Astrocyte (in vitro differentiated cells and primary cell): Measurements from ENCODE around the gene SIGLEC15.

ENCODE experiments used
- CTCF ChIP-seq: IDR thresholded peaks from 2 replicates; pipeline ENCODE4 v1.5.1; 2011; ENCODE audit warnings: low read depth, mild to moderate bottlenecking, inconsistent platforms, low read length, moderate library complexity; ENCODE audit not compliant: insufficient read depth
- EZH2 ChIP-seq: IDR thresholded peaks from 2 replicates; pipeline ENCODE4 v1.6.1; 2012; ENCODE audit warnings: mild to moderate bottlenecking, low read length, inconsistent platforms; ENCODE audit not compliant: insufficient read depth

DNA sequence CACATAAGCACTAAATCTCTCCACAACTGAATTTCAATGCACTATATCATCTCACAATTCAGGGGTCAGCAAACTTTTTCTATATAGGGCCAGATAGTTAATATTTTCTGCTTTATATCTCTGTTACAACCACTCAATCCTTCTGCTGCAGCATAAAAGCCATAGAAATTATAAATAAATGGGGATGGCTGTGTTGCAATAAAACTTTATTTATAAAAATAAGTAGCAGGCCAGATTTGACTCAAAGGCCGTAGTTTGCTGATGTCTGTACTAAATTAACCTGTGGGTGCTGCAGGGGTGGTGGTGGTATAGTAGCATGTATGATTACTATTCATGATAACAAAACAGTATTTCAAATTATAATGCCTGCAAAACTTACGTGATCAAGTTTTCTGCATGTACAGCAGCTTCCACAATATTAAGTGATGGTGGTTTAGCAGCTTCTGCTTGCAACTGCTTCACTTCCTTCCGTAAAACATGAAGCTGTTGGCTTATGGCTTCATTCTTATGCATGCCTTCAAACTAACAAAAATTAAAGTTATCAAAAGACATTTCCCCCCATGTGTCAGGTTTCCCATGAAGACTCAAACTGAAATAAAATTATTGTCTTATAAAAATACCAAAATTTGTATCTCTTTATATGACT lies 64.1 kb downstream of the SIGLEC15 start:
- no peak for TF ChIP-seq CTCF
- TF ChIP-seq EZH2 = no peak
